Glomerular visceral epithelial cell (primary cell): ENCODE measurements around the gene AUTS2.
"Not testable (repeated sequence)": the region's sequence is repeated elsewhere in the genome, so short reads cannot be mapped to it uniquely, and the experiment has no call there.

Source experiments
- DNase-seq: peaks from one replicate; pipeline ENCODE4 v3.0.0-alpha.2; 2016; ENCODE audit errors: extremely low spot score

AUTS2 gene

GRCh38 chr7:70630440-70630817 lies 1032.2 kb downstream of the AUTS2 start:
- DNase-seq: no peak

- DNase-seq: no peak
Measured at GRCh38 chr7:70630818-70631457, 1032.7 kb downstream of the AUTS2 start.

- no peak for DNase-seq
Measured at GRCh38 chr7:70631718-70632117, 1033.4 kb downstream of the AUTS2 start.

GRCh38 chr7:70632400-70632799 lies 1034.1 kb downstream of the AUTS2 start:
- DNase-seq: no peak

- no peak for DNase-seq
Measured at GRCh38 chr7:70634071-70634470, 1035.8 kb downstream of the AUTS2 start.

GRCh38 chr7:70634610-70635068 lies 1036.4 kb downstream of the AUTS2 start:
- peak; percentile 2 for DNase-seq

GRCh38 chr7:70635633-70636032 lies 1037.4 kb downstream of the AUTS2 start:
- no peak for DNase-seq

GRCh38 chr7:70636169-70636568 lies 1037.9 kb downstream of the AUTS2 start:
- no peak for DNase-seq

- no peak for DNase-seq
Measured at GRCh38 chr7:70637726-70638125, 1039.5 kb downstream of the AUTS2 start.

- no peak for DNase-seq
Measured at GRCh38 chr7:70638158-70639107, 1040.2 kb downstream of the AUTS2 start.

GRCh38 chr7:70640266-70640833 lies 1042.1 kb downstream of the AUTS2 start:
- no peak for DNase-seq

GRCh38 chr7:70641882-70642281 lies 1043.6 kb downstream of the AUTS2 start:
- DNase-seq: no peak

- no peak for DNase-seq
Measured at GRCh38 chr7:70645279-70645678, 1047.0 kb downstream of the AUTS2 start.

GRCh38 chr7:70645876-70646351 lies 1047.6 kb downstream of the AUTS2 start:
- DNase-seq: no peak

- no peak for DNase-seq
Measured at GRCh38 chr7:70646536-70647248, 1048.4 kb downstream of the AUTS2 start.

- DNase-seq: no peak
Measured at GRCh38 chr7:70647801-70648498, 1049.7 kb downstream of the AUTS2 start.

- DNase-seq: not testable (repeated sequence)
Measured at GRCh38 chr7:70648499-70648861, 1050.2 kb downstream of the AUTS2 start.

GRCh38 chr7:70649323-70649722 lies 1051.0 kb downstream of the AUTS2 start:
- no peak for DNase-seq

GRCh38 chr7:70654146-70654545 lies 1055.9 kb downstream of the AUTS2 start:
- DNase-seq: no peak

- no peak for DNase-seq
Measured at GRCh38 chr7:70654979-70655378, 1056.7 kb downstream of the AUTS2 start.

GRCh38 chr7:70655694-70656093 lies 1057.4 kb downstream of the AUTS2 start:
- no peak for DNase-seq
